Gastrocnemius medialis (tissue), 4 donors: ENCODE data around the gene LASP1NB.

Experiments
- POLR2A ChIP-seq, 2 donors: fragments of 450-650 bp; IDR thresholded peaks; one replicate each; pipeline ENCODE4 v1.6.1; 2017; ENCODE audit warnings: antibody characterized with exemption in 2 of 2, mild to moderate bottlenecking in 2 of 2, moderate library complexity in 2 of 2
- TF ChIP-seq, protein P1 (sequence below), 5 experiments: fragments of 450-650 bp in 3 of 5; fragments of 200-600 bp in 2 of 5; sonication (generic) in 2 of 5; IDR thresholded peaks in 4 of 5; conservative IDR thresholded peaks in 1 of 5; 1 replicate in 4 of 5; 2 replicates in 1 of 5; pipeline ENCODE4 v1.5.1; 2016 to 2019; ENCODE audit warnings: antibody characterized with exemption in 5 of 5, mild to moderate bottlenecking in 3 of 5, moderate library complexity in 3 of 5

DNA sequence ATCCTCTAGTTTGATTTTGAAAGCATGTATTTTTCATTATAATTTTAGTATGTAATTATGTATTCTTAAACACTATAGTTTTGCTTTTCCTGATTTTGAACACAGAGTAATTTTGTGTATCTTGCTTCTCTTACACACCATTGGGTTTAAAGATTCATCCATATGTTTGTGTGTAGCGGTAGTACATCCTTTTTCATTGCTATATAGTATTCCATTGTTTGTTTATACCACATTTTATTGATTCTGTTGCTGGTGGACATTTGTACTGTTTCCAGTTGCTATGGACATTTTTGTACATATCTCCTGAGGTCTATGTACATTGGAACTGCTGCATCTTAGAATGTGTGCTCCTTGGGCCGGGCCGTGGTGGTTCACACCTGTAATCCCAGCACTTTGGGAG is 20.5 kb upstream of the LASP1NB start:
- TF ChIP-seq POLR2A (IDR thresholded peaks at IDR 0.05) = no peak
- TF ChIP-seq, protein P1, sequence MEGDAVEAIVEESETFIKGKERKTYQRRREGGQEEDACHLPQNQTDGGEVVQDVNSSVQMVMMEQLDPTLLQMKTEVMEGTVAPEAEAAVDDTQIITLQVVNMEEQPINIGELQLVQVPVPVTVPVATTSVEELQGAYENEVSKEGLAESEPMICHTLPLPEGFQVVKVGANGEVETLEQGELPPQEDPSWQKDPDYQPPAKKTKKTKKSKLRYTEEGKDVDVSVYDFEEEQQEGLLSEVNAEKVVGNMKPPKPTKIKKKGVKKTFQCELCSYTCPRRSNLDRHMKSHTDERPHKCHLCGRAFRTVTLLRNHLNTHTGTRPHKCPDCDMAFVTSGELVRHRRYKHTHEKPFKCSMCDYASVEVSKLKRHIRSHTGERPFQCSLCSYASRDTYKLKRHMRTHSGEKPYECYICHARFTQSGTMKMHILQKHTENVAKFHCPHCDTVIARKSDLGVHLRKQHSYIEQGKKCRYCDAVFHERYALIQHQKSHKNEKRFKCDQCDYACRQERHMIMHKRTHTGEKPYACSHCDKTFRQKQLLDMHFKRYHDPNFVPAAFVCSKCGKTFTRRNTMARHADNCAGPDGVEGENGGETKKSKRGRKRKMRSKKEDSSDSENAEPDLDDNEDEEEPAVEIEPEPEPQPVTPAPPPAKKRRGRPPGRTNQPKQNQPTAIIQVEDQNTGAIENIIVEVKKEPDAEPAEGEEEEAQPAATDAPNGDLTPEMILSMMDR (IDR thresholded peaks at IDR 0.05 in 4 of 5, conservative IDR thresholded peaks at IDR 0.05 in 1 of 5) = no peak
